Heart left ventricle (tissue), 13 donors: Measurements from ENCODE around the gene SLC9A8.

Experiments used
- CTCF ChIP-seq, 12 donors: fragments of 200-600 bp; sonication (generic) in 4 of 12; IDR thresholded peaks; one replicate each; pipeline versions ENCODE4 v1.5.0 to v1.8.0; 2018 to 2022; ENCODE audit warnings: antibody characterized with exemption in 12 of 12, mild to moderate bottlenecking in 5 of 12
- POLR2A ChIP-seq, 2 donors: fragments of 450-650 bp; IDR thresholded peaks; one replicate each; pipeline ENCODE4 v1.6.1; 2017; ENCODE audit warnings: antibody characterized with exemption in 2 of 2, mild to moderate bottlenecking in 2 of 2, moderate library complexity in 2 of 2
- donor health status: ischemic (EF 13 %, LVEDD 7.1; RV severe dilation, severe dysfunction).
- donor health status: DM: no; HTN: yes; CAD: no.
- donor health status: DM: no; HTN: no; CAD: no.
- donor health status: ischemic (EF 25% LVEDD 6.9; RV normal size, moderate dysfunction).
- donor health status: ischemic (EF 25% LVEDD 5.7; RV mildly dilated, moderate dysfunction).
- donor health status: ischemic (EF 35%, LVEDD 5.7; RV mildly dilated, moderate dysfunction).
- donor health status: nonischemic (EF 11% LVEDD 7.7; RV severe dilation, severe dysfunction).
- donor health status: DM: yes; HTN: yes; CAD: no.
- donor health status: PGD.
- donor health status: ischemic (EF 29% LVEDD 5.4; RV normal size, mild dysfunction).
- donor health status: nonischemic (EF 23%, LVEDD 6.1; RV moderate dilation, normal function).

DNA sequence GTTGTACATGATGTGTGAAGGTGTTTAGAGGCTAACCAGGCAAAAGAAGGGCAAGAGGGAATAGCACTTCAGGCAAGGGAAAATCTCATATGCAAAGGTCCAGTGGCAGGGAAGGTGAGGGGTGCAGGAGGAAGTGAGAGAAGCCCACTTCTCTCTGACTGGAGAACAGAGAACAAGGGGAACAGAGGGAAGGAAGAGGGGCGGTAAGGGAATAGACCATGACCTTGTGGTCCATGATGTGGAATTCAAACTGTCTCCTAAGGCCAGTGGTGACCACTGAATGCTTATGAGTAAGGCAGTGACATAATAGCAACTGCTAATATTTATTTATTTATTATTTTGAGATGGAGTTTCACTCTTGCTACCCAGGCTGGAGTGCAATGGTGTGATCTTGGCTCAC is 20.6 kb upstream of the SLC9A8 start:
- no peak for TF ChIP-seq CTCF (IDR thresholded peaks at IDR 0.05)
- no peak for TF ChIP-seq POLR2A (IDR thresholded peaks at IDR 0.05)
